ENCODE measurements around the gene SV2C.

Gene SV2C

DNA sequence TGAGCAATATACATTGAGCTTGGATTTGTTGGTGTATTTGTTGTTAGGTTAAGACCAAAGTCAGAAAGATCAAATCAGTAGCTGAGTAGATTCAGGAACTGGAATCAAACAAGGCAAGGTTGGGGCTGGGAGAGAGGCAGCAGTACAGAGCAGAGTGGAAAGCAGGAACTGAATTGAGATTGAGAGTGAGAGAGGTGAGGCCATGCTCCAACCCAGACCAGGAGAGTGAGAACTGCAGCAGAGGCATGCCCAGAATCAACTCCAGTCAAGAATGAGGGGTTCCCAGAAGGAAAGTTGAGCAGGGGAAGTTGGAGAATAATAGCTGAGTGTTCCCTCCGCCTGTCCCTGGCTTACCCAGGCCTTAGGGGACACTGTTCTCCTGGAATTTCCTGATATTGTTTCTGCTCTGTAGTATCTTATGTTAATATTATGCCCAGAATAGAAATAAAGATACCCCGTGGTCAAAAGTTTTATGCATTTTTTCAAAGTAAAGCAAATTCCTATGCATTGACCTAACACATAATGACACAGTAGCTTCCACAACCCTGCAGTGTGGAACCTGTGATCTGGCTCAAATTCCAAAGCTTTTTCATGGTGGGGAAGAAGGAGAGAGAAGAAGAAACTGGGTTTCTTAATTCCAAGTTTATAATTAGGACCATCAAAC, 82.7 kb downstream of the SV2C start:
- DNase-seq = no peak

DNA sequence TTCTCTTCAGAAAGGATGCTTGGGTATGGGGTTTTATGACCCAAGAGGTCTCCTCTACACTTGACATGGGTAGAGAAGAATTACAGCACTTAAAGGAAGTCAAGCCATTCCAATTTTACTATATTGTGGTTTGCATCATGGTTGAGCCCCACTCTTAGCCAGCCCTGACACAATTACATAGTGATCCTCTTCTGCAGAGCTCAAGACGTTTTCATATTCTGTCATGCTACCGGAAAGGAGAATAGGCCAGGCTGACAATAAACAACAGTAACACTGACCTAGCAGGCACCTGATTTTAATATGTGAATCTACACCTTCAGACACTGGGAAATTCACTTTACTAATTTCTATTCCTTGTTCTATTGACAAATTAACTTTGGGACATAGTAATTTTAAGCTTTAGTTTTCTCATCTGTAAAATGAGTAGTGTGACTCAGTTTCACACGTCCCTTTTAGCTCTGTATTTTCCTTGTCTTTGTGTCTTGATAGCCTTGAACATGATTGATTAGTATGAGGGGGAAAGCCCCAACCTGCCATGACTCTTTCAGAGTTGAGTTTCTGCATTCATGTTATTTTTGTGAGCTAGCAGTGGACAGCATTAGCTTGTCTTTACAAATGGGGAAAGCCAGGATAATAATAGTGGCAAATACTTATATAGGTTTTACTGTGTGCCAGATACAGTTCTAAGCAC, 83.8 kb downstream of the SV2C start:
- DNase-seq = no peak

DNA sequence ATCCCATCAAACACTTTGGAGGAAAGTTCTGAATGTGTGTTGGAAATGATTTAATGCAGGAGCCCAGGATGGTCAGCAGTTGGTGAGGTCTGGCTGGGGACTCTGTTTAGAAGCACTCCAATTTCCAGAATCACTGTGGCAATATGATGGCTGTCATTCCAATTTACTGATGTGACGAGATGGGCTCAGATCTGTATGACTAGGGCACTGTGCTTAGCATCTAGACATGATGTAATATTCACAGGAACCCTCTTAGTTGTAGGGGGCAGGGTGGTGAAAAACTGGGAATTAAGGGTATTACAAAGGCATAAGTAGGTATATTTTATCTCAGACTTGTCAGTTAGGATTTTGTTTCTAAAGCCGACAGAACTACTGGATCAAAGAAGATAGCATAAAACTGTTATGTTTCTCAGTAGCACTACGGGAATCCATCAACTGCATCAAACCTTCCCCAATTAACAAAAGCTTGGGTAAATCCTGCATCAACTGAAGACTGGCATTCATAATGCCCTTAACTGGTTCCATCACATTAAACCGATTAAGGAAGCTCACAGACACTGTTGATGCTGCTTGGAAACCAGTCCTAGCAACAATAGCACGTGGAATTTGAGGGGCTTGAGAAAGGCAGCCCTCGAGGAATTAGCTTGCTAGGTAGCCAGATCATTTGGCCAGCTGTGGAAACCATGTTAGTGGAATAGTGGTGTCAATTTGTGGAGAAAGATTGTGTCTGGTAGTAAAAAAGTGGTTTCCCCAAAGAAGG, 86.1 kb downstream of the SV2C start:
- no peak for DNase-seq

DNA sequence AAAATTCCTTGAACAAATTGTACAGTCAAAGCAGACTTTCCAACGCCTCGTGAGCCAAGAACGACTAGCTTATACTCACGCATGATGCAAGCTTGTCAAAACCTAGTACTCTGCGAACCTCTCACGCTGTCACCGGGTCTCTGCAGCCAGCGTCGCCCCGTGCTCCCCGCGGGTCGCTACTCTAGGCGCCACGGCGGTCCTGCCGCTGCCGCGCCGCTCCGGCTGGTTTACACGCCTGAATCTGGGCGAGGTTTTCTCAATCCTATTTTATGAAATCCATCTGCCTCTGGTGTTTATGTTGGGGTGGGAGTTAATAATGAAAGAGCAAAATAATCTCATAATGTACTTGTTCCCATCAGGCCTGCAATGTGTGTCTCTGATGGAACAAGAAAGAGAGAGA, 90.9 kb downstream of the SV2C start:
- no peak for DNase-seq

DNA sequence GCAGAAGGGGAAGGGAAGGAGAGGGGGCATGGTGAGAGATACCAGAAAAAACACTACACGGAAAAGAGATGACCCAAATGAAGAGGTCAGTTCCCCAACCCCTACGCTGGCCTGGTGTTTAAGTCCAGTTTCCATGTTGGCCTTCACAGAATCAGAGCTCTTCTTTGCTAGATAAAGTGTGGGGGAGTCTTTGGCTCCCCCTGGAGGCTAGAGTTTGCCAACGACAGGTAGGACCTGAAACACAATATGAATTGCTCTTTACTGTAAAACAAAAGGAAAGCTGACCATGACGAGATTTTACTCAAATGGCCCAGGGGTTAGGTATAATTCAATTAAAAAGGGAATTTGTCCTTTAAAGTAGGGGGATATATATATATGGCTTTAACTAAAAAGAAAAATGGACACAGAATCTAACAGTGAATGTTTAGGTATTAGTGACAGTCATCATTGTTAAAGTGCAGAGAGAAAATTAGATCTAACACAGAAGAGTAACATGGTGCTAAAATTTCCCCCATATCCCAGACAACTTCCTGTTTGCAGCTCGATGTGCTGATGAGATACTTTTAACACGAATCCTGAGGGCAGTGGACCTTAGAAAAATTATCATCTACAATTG, 92.0 kb downstream of the SV2C start:
- DNase-seq = no peak

DNA sequence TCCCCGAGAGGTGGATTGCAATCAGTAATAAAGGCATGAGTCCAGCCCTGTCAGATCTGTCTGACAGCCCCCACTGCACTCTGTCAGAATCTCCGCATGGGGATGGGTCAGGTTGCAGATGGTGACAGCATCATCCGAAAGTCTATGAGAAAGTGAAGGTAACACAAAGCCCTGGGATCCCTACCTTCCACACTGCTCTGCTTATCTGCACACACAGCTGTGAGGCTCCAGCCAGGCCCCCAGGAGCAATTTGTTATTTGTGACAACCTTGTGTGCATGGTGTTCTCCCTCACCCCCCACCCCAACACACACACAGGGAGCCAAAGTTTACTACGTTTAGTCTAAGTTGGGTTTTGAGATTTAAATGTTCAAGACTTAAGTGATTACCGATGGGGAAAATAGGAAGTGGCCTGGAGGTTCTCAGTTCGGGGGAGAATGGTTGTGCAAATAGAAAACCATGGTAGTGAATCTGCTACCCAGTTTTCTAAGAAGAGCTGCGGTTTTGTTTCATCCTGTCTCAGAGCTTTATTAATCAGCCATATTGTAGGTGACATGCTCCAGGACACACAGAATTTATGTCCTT, 92.7 kb downstream of the SV2C start:
- no peak for DNase-seq

DNA sequence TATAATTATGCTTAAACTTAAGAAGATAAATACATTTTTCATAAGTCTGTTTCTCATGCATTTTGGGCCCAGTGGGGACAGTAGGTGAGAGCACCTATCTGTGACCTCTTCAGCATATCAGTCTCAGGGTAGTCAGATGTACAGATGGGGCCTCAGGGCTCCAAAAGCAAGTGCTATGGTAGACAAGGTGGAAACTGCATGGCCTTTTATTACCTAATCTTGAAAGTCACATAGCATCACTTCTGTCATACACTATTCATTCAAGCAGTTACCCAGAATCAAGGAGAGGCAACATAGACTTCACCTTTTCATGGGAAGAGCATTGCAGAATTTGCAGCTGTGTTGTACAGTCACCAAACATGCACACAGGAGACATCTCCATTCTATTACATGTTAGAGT, 94.8 kb downstream of the SV2C start:
- no peak for DNase-seq

DNA sequence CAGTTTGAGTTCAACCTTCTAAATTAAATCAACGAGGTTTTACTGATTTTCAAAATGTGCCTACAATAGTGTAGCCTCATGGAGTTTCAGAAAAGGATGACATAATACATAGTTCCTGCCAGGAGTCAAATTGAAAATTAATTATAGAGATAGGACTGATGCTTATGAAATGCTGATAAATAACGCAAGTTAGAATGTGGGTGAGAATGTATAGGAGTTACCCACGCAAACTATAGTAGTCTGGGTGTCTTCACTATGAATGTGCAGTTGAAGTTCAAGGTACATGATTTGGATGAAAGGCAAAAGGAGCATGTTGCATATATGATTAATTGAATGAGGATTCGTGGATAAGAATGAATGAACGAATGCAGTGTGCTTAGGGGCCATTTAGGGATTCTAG, 95.7 kb downstream of the SV2C start:
- DNase-seq = no peak

DNA sequence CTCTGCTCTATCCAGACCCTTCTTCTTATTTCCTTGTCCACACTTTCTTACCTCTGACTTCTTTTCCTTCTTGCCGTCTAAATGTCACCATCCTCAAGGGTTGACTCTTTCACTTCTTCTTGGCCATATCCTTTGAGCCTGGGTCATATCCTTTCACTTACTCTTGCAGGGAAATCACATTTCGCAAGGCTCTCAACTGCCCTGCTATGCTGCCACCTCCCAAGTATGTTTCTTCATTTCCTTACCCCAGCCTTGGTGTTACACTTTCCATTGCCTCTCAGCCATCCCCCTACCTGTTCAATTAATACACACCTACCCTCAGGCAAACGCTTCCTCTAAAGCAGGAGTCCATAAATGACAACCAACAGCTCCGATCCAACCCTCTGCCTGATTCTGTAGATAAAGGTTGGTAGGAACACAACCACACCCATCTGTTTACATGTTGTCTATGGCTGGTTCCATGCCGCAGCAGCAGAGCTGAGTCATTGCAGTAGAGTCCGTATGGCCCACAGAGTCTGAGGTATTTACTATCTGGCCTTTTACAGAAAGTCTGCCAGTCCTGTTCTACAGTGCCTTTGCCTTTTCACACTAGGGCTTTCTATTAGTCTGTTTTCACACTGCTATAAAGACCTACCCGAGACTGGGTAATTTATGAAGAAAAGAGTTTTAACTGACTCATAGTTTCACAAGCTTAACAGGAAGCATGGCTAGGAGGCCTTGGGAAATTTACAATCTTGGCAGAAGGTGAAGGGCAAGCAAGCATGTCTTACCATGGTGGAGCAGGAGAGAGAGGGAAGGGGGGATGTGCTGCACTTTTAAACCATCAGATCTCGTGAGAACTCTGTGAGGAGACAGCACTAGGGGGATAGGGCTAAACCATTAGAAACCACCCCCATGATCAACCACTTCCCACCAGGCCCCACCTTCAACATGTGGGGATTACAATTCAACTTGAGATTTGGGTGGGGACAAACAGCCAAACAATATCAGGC, 97.9 kb downstream of the SV2C start:
- DNase-seq = no peak

DNA sequence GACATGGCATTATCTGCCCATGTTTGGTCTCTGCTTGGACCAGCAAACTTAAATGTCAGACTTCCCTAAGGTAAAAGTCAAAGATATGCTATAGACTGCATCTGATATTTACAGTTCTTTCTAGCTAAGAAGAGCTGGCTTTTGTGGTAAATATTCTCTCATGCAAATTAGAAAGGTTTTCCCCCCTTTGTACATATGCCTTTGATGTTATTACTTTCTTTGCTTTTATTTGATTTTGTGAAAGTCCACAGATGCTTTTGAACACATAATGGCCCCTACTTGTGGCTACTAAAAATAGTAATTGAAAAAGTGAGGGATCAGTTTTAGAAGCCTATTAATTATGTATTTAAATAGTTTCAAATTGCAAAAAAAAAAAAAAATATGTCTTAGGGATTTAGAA, 104.2 kb downstream of the SV2C start:
- no peak for DNase-seq

DNA sequence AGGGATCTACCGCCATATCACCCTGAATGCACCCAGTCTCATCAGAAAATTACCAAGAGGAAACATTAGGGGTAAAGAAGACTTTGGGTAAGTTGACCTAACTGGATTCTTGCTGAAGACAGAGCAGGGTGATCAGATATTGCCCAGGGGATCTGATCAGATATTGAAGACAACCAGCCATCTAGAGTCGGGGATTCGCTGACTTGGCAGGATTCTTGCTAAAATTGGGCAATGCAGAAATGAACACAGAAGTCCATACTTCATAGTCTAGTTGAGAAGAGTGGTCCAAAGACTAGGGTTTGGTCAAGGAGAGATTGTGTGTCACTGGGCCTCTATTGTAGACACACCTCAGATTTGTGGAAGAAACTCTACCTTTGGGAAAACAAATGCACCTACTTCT, 107.2 kb downstream of the SV2C start:
- no peak for DNase-seq

DNA sequence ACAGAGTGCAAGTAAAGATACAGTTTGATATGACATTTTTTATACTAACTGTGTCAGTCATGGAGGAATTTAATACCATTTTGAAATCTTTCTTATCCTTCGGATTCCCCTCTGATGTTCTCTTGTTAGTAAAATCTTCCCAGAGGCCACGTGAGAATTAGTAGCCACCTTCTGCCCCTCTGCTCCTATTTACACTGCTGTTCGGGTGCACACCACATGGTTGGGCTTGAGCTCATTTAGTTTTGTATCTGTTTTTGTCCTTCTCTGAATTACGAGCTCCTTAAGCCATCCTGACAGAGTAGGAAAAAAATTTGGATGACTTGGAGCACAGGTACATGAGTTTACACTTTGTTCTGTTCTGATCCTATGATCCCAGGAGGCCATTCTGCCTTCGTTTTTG, 109.7 kb downstream of the SV2C start:
- no peak for DNase-seq

DNA sequence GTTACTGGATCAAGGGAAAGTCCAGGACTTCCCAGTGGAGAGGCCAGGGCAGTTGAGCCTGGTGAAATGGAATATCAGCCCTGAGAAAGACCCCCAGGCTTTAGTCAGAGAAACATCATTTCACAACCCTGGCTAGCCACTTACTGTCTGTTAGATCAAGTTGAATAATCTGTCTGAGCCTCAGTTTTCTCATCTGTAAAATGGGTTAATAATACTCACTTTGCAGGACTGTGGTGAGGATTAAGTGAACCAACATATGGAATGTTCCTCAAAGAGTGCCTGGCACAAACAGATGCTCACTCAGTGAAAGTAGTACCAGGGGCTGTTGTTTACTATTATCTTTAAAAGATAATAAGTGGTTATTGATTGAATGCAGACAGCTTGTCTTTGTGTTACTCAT, 110.5 kb downstream of the SV2C start:
- DNase-seq = no peak

DNA sequence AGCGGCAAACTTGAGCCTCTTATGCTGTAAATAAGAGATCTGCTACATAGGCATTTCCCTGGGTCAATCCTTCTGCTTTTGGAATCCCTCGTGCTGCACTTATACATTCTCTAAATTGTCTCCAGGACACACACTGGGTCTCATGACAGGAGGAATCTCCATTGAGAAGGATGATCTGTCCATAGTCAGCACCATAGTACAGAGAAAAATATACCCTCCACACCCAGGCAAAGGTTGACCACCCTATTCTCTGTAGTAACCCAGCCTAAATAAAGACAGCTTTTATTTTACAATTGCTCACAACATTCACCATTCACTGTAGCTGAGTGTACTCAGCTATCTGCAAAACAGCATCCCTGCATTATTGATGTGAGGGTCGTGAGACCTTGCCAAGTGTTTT, 111.2 kb downstream of the SV2C start:
- no peak for DNase-seq

DNA sequence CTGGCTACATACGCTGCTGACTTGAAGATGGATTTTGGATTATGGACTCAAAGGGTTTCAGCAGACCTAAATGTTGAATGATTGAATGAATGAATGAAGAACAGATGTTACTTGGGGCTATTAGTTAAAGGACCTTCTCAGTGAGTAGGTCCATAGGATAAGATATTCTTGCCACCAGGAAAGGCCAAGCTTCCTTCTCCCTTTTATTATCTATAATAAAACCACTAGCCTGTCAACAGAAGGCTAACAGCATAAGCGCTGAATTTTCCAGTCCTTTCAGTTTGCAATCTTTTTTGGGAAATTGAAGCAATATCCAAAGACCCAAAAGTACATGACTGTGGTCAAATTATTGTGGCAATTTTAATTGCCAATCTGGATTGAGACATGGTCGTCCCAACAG, 113.3 kb downstream of the SV2C start:
- DNase-seq = no peak

DNA sequence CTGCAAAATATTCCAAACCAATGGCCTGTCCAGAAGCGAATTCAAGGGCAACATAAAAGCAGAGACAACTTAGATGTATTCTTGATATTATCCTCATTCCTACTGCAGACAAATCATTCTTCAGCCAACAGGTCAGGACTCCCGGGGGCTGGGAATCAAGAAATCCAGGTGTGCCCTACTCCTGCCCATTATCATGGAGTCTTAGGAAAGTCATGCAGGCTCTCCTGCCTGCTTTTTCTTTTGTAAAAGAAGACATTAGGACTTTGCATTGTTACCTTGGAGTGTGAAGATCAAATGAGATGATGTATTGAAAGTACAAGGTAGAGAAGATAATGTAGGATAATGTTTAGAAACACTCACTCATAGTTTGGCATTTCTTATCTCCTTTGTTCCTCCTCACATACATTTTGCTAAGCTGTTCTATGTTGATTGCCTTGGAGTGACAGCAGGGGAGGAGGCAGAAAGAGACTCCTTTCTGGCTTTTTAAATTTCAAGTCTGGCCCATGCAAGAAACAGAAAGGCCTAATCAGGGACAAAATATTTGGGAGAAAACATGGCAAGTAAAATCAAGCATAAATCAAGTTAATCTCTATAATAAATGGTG, 113.8 kb downstream of the SV2C start:
- no peak for DNase-seq

DNA sequence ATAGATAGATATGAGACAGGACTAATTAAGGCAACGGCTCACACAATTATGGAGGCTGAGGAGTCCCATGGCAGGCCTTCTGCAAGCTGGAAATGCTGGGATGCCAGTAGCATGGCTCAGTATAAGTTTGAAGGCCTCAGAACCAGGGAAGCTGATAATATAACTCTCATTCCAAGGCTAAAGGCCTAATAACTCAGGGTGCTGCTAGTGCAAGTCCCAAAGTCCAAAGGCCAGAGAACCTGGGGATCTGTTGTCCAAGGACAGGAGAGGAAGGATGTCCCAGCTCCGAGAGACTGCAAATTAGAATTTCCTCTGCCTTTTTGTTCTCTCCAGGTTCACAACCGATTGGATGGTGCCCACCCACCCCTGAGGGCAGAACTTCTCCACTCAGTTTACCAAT, 114.5 kb downstream of the SV2C start:
- DNase-seq = no peak

DNA sequence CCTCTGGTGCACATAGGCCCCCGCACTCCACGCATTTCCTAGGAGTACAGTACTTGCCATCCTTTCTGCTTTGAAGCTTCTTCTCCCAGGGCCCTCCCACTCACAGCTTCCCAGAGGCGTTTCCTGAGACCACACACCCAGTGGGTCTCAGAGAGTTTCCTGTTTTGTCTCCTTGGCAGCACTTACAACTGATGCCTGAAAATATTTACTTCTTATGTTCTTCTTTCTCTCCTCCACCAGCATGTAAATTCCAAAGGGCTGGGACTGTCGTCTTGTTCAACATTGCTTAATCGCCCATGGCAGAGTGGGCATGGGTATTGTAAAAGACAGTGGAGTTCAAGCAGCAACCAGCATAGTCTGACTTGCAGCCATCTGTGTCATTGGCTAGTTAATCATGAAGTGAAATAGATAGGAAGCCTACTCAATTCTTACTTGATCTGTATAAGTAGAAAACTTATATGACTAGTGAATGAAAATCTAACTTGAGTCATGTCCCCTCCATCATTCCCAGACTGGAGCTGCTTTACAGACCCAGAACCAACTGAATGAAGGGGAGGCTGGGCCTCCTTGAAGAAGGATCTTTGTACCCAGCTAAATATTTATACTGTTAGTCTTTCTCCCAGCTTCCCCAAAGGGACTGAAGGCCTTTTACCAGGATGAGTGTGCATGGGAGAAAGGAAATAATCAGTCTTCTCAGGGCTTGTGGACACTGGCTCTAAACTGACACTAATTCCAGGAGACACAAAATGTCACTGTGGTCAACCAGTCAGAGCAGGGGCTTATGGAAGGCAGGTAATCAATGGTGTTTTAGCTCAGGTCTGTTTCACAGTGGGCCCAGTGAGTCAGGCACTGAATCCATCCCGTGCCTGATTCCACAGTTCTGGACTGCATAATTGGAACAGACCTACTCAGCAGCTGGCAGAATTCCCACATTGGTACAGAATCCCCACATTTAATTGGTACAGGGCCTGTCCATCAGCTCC, 116.4 kb downstream of the SV2C start:
- DNase-seq = no peak

DNA sequence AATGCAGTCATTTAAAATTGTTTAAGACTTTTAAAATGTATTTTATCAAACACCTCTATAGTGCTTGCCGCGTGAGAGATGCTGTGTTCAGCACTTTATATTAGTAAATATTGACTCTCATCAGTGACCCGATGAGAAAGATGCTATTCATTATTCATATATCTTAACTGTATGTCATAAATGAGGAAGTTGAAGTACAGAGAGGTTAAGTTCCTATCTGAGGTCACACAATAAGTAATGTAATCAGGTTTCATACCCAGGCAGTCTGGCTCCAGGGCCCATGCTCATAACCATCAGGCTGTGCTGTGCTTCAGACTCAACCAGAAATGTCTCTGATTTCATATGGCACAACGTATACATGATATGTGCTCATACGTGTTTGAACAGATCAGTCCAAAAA, 119.0 kb downstream of the SV2C start:
- no peak for DNase-seq

DNA sequence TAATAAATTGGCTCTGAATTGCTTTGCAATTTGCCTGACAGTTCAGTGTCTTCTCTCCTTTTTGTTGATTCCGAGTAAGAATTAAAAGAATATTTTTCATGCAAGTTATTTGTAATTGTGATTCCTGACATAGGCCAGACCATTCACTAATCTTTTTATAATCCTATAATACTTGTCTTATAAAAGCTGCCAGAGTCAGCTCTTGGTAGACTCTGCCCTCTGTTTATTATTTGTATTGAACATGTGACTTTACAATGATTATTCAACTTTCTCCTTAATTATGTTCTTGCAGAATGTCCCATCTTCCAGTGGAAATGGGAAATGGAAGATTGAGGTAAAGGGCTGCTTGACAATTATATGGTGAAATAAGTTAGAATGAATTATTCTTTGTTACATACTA, 121.0 kb downstream of the SV2C start:
- DNase-seq = no peak

DNA sequence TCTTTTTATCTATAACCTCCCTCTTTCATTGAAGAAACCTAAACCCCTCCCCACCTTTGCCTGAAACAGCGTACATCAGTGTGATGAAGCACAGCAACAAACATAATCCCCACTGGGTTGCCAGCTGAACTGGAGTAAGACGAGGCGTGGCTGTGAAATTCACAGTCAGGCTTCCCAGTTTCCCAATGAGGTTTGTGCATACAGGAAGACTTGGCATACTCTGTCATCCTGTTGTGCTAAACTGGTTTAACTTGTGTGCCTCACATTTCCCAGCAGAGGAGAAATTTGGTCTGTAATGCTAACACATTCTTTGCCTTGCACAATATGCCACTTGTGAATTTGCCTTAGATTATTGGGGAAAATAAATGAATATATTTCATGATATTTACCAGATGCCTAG, 121.5 kb downstream of the SV2C start:
- DNase-seq = no peak
